HG03354 (cell line): ENCODE measurements around the gene MYH13.

Experiments
- ATAC-seq: cut with Tn5 transposase; IDR thresholded peaks from one replicate; pipeline ENCODE4 v1.9.1; 2021; ENCODE audit warnings: mild to moderate bottlenecking; ENCODE audit not compliant: unreplicated experiment, poor library complexity, severe bottlenecking

MYH13 gene

DNA sequence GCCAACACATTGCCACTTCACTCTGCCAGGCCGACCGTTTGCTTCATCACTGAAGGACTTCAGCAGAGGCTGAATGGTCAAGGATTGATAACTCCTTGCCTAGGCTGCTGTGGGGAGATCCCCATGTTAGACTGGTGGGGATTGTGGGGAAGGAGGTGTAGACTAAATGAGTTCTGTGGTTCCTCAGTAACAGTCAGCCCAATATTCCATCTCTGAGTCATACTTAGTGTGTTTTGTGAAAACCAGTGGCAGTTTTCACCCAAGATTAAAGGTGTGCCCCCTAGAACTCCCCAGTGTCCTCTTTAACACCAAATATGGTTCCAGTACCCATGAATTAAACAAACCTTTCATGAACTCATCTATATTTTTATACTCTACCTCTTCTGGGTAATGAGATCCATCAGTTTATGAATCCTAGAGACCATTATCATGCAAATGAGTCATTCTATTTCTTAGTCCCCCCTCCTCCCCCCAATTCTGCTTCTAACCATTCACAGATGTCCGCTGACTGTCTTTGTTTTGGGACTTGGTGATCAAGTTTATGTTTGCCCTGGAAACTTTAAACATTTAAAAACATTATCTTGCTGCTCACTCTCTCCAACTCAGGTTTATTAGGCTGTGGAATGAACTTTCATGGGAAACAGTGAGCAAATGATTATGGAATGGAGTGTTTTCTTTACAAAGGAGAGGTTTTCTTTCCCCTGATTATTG, 107.6 kb downstream of the MYH13 start:
- no peak for ATAC-seq

DNA sequence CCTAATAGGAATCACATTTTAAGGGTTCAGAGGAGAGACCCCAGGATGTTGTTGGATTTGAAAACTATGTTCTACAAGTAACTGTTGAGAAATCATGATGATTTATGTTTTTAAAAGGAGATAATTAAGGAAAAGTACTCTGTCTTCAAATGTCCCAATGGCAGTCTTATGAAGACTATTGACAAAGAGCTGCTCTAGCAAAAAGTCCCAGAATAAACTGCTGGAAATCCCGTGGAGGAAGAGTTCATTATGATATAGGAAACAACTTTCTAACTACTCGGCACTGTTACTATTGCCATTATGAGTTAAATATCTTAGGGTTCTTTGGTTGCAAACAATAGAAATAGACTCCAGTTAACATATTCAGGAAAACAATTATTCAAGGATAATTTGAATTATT, 108.8 kb downstream of the MYH13 start:
- ATAC-seq, result no peak

DNA sequence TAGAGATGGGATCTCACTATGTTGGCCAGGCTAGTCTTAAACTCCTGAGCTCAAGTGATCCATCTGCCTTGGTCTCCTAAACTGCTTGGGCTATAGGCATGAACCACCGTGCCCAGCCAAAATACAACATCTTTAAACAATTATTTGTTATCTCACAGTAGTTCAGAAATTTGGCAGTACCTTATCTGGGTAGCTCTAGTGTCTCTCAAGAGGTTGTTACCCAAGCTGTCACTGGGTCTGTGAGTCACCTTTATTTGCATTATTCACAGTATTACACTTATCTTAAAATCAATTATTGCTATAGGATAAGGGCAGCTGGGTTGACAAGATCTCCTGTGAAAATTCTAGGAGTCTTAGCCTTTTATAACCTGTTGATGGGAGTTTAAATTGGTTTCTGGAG, 110.4 kb downstream of the MYH13 start:
- ATAC-seq, result no peak

DNA sequence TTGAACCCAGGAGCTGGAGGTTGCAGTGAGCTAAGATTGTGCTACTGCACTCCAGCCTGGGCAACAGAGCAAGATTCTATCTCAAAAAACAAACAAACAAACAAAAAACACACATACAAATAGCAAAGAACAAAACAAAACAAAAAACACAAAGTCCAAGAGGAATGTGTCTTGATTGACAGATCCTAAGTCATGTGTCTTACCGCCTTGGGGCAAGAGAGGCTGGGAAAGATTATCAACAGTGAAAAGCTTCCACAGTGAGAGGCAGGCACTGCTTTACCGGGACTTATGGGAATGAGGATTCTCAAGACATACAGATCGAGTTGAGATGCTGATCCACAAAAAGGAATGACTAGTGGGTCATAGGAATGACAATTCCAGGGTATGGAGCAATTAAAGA, 111.7 kb downstream of the MYH13 start:
- ATAC-seq, result no peak

DNA sequence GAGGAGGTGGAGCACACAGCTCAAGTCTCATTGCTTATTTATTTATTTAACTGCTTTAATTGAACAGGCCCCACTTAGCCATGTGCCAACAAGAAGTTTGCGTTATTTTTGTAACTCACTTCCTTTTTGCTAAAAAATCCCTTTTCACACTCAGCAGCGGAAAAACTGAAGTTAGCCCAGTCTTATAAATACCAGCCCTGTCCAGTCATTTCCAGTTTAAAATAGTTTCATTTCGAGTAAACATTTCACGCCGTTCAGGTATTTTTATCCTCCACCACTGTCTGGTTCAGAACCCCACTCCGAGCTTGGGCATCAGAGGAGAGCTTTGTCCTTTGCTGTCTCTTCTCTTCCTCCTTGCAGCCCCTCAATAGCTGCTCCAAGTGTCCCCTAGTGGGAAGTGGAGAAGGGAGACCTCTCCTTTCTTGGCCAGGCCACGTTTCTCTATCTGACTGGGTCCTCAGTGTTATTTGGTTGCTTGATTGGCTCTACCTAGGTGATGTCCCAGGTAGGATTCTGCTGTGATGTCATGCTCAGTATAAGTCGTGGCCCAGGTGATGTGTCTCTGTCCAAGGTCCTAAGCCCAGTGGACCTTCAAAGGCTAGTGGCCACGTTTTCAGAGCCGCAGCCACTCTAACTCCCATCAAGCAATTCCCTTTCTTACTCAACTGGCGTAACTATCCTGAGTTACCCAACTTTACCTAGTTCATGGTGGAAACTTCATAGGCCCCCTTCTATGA, 121.4 kb downstream of the MYH13 start:
- peak; percentile 83 for ATAC-seq
